K562 (cell line): ENCODE data around the gene GARIN5B. TPM values are rescaled to one million over a fixed set of nuclear protein-coding genes. Genes with fewer than 3 reads are reported as not detected.
A peak's percentile ranks its signal among the peaks of the same experiment; 100 is the strongest.

ENCODE experiments used
- BRD4 ChIP-seq: fragments of 200-600 bp; sonication (generic); IDR thresholded peaks from 2 replicates; pipeline ENCODE4 v1.6.1; 2017; ENCODE audit warnings: inconsistent platforms
- CBX8 ChIP-seq: fragments of 200-600 bp; sonication (generic); IDR thresholded peaks from 2 replicates; pipeline ENCODE4 v1.6.1; 2012; ENCODE audit warnings: borderline replicate concordance, mixed run types, low read depth, mild to moderate bottlenecking, moderate library complexity, mixed read lengths, low read length, control low read depth, inconsistent platforms; ENCODE audit not compliant: poor library complexity, severe bottlenecking; ENCODE audit errors: extremely low read depth
- CGGBP1 ChIP-seq: fragments of 250-450 bp; sonication (Bioruptor Pico); IDR thresholded peaks from 2 replicates; pipeline ENCODE4 v1.9.0; 2021; ENCODE audit warnings: mild to moderate bottlenecking
- DDX20 ChIP-seq: fragments of 450-650 bp; IDR thresholded peaks from 2 replicates; pipeline ENCODE4 v1.6.1; 2016; ENCODE audit warnings: missing genetic modification characterization, low read depth, mild to moderate bottlenecking, missing compliant biosample characterization, moderate library complexity
- EP300 ChIP-seq: IDR thresholded peaks from 2 replicates; pipeline ENCODE4 v1.6.1; 2012; ENCODE audit warnings: low read length, improper control_type of control experiment
- HNRNPK ChIP-seq: fragments of 200-400 bp; formaldehyde crosslinking; IDR thresholded peaks from one replicate; pipeline ENCODE4 v1.6.1; 2018; ENCODE audit warnings: mild to moderate bottlenecking, low read depth, low read length; ENCODE audit not compliant: poor library complexity, severe bottlenecking
- KDM5B ChIP-seq: fragments of 200-600 bp; sonication (generic); IDR thresholded peaks from 2 replicates; pipeline ENCODE4 v1.6.1; 2012; ENCODE audit warnings: low read depth, mild to moderate bottlenecking, moderate library complexity, low read length, control low read depth, inconsistent platforms; ENCODE audit not compliant: insufficient replicate concordance
- MAFF ChIP-seq: IDR thresholded peaks from 2 replicates; pipeline ENCODE4 v1.6.1; 2012; ENCODE audit warnings: low read length, improper control_type of control experiment
- NBN ChIP-seq: fragments of 450-650 bp; IDR thresholded peaks from 2 replicates; pipeline ENCODE4 v1.6.1; 2016; ENCODE audit warnings: low read depth, mild to moderate bottlenecking
- NFRKB ChIP-seq: fragments of 450-650 bp; IDR thresholded peaks from 2 replicates; pipeline ENCODE4 v1.6.1; 2016; ENCODE audit warnings: low read depth
- PHB ChIP-seq: fragments of 250-450 bp; sonication (Bioruptor Pico); IDR thresholded peaks from 2 replicates; pipeline ENCODE4 v1.5.0; 2021
- PHF21A ChIP-seq: fragments of 450-650 bp; IDR thresholded peaks from 2 replicates; pipeline ENCODE4 v1.6.1; 2017; ENCODE audit warnings: low read depth, borderline replicate concordance
- PTBP1 ChIP-seq: fragments of 200-400 bp; formaldehyde crosslinking; IDR thresholded peaks from 2 replicates; pipeline ENCODE4 v1.6.1; 2017; ENCODE audit warnings: low read depth, low read length
- PTTG1 ChIP-seq: fragments of 450-650 bp; IDR thresholded peaks from 2 replicates; pipeline ENCODE4 v1.6.1; 2016; ENCODE audit warnings: low read depth, mild to moderate bottlenecking, missing genetic modification characterization, missing compliant biosample characterization
- PURB ChIP-seq: sonication (generic); formaldehyde crosslinking; IDR thresholded peaks from 2 replicates; pipeline ENCODE4 v1.9.0; 2021; ENCODE audit warnings: low read depth, mild to moderate bottlenecking, missing genetic modification reagents
- TBL1XR1 ChIP-seq, 2 experiments: IDR thresholded peaks; 2 replicates each; pipeline ENCODE4 v1.6.1; 2012; ENCODE audit warnings: improper control_type of control experiment in 2 of 2, low read length in 2 of 2, mild to moderate bottlenecking in 1 of 2
- TSC22D4 ChIP-seq: fragments of 450-650 bp; IDR thresholded peaks from 2 replicates; pipeline ENCODE4 v1.6.1; 2016; ENCODE audit warnings: missing genetic modification characterization, missing biosample characterization, control low read depth
- ZBTB17 ChIP-seq: fragments of 450-650 bp; formaldehyde crosslinking; IDR thresholded peaks from 2 replicates; pipeline ENCODE4 v1.4.0; 2020; ENCODE audit warnings: mild to moderate bottlenecking
- ZNF165 ChIP-seq: fragments of 250-450 bp; sonication (Bioruptor Pico); IDR thresholded peaks from 2 replicates; pipeline ENCODE4 v1.4.0; 2020; ENCODE audit warnings: borderline replicate concordance
- ZNF24 ChIP-seq: fragments of 450-650 bp; IDR thresholded peaks from 2 replicates; pipeline ENCODE4 v1.6.1; 2016
- ZNF518B ChIP-seq: fragments of 250-450 bp; sonication (Bioruptor Pico); IDR thresholded peaks from 2 replicates; pipeline ENCODE4 v1.5.0; 2021; ENCODE audit warnings: mild to moderate bottlenecking, moderate library complexity
- ZNF699 ChIP-seq: fragments of 250-450 bp; sonication (Bioruptor Pico); IDR thresholded peaks from 2 replicates; pipeline ENCODE4 v1.8.0; 2021; ENCODE audit warnings: mild to moderate bottlenecking, moderate library complexity; ENCODE audit not compliant: insufficient replicate concordance
- polyA plus RNA-seq, 8 experiments: library from polyadenylated mRNA; depleted of rRNA in 4 of 8; stranded (reverse) in 5 of 8; unstranded in 3 of 8; fragments of >200 nt; fragmentation: Nextera tagmentation in 2 of 8; fragmentation: Illumina TruSeq in 1 of 8; extraction: Ambion mirVana in 2 of 8; extraction: Trizol in 1 of 8; gene quantifications; 2 replicates each; pipeline versions ENCODE4 v1.2.1 to v1.2.3, GENCODE V29; 2011 to 2014; ENCODE audit warnings: inconsistent platforms in 1 of 8, missing spikeins in 1 of 8
- total RNA-seq, 7 experiments: library from RNA; depleted of rRNA in 6 of 7; stranded (reverse); fragments of >200 nt in 6 of 7; fragmentation: Illumina TruSeq in 2 of 7; extraction: Trizol in 2 of 7; gene quantifications; 2 replicates each; pipeline versions ENCODE4 v1.2.1 to v1.2.3, GENCODE V29; 2011 to 2021; ENCODE audit warnings: low replicate concordance in 1 of 7
- TF ChIP-seq, protein P1 (sequence below): fragments of 450-650 bp; formaldehyde crosslinking; IDR thresholded peaks from 2 replicates; pipeline ENCODE4 v1.4.0; 2020; ENCODE audit warnings: mild to moderate bottlenecking, moderate library complexity
- TF ChIP-seq, protein P2 (sequence below): sonication (generic); formaldehyde crosslinking; IDR thresholded peaks from 2 replicates; pipeline ENCODE4 v1.8.1; 2023; ENCODE audit warnings: mild to moderate bottlenecking, missing genetic modification reagents

GARIN5B gene
- total and polyA plus RNA-seq, 9 of the 15 experiments (the other 6 are each of a cell fraction or from before 2014, with no cell fraction given), result not detected

- TF ChIP-seq, protein P1, sequence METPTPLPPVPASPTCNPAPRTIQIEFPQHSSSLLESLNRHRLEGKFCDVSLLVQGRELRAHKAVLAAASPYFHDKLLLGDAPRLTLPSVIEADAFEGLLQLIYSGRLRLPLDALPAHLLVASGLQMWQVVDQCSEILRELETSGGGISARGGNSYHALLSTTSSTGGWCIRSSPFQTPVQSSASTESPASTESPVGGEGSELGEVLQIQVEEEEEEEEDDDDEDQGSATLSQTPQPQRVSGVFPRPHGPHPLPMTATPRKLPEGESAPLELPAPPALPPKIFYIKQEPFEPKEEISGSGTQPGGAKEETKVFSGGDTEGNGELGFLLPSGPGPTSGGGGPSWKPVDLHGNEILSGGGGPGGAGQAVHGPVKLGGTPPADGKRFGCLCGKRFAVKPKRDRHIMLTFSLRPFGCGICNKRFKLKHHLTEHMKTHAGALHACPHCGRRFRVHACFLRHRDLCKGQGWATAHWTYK (CRISPR knock-in tag), result no peak
- TF ChIP-seq PTTG1 (tag) (0 out of 2 replicates have a peak, but pooled peaks have one; percentile 28), PTBP1 (no peak), HNRNPK (no peak), KDM5B (no peak), PHF21A (no peak), ZNF518B (CRISPR knock-in tag) (no peak), CBX8 (no peak), PURB (CRISPR knock-in tag) (no peak), BRD4 (peak; percentile 78; the same call in 1 of the 2 replicates), DDX20 (tag) (no peak), ZNF165 (CRISPR knock-in tag) (peak; percentile 8; the same call in 1 of the 2 replicates), MAFF (no peak), ZNF699 (CRISPR knock-in tag) (no peak), CGGBP1 (no peak), TBL1XR1 (IDR thresholded peaks at IDR 0.05; ENCODE audit: low read length in 2 of 2) (no peak), NFRKB (peak; percentile 99), EP300 (no peak), ZNF24 (0 out of 2 replicates have a peak, but pooled peaks have one; percentile 50), NBN (no peak), PHB (CRISPR knock-in tag) (no peak), ZBTB17 (0 out of 2 replicates have a peak, but pooled peaks have one; percentile 36), TSC22D4 (tag) (no peak)
- TF ChIP-seq, protein P2, sequence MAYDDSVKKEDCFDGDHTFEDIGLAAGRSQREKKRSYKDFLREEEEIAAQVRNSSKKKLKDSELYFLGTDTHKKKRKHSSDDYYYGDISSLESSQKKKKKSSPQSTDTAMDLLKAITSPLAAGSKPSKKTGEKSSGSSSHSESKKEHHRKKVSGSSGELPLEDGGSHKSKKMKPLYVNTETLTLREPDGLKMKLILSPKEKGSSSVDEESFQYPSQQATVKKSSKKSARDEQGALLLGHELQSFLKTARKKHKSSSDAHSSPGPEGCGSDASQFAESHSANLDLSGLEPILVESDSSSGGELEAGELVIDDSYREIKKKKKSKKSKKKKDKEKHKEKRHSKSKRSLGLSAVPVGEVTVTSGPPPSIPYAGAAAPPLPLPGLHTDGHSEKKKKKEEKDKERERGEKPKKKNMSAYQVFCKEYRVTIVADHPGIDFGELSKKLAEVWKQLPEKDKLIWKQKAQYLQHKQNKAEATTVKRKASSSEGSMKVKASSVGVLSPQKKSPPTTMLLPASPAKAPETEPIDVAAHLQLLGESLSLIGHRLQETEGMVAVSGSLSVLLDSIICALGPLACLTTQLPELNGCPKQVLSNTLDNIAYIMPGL (CRISPR knock-in tag), result no peak
Observed at GRCh38 chr19:55408533-55408872, 45.4 kb upstream of the GARIN5B start (continued).
